NB4 (cell line): ENCODE results near the gene FRY.

ENCODE experiments used
- DNase-seq: peaks from one replicate; pipeline ENCODE4 v3.0.0; 2010; ENCODE audit warnings: low read depth
- H3K4me3 ChIP-seq: one replicate; pipeline ENCODE4 v1.5.1; 2011; ENCODE audit warnings: mild to moderate bottlenecking, low read depth, low read length, moderate library complexity
- CTCF ChIP-seq: IDR thresholded peaks from one replicate; pipeline ENCODE4 v1.5.1; 2012; ENCODE audit warnings: low read depth, low read length
- MAX ChIP-seq: IDR thresholded peaks from 2 replicates; pipeline ENCODE4 v1.6.1; 2011; ENCODE audit warnings: low read depth, low read length
- MYC ChIP-seq: IDR thresholded peaks from 2 replicates; pipeline ENCODE4 v1.6.1; 2011; ENCODE audit warnings: low read depth, low read length
- POLR2A ChIP-seq: IDR thresholded peaks from 2 replicates; pipeline ENCODE4 v1.6.1; 2011; ENCODE audit warnings: mild to moderate bottlenecking; ENCODE audit not compliant: insufficient read length; ENCODE audit errors: extremely low read depth

Gene FRY

GRCh38 chr13:32229443-32229842 lies 197.9 kb downstream of the FRY start:
- no peak for DNase-seq
- H3K4me3 ChIP-seq: no peak overlapping the region
- TF ChIP-seq POLR2A (no peak), MAX (no peak), MYC (no peak), CTCF (no peak)

- TF ChIP-seq POLR2A (no peak), CTCF (no peak), MAX (no peak), MYC (no peak)
- no peak overlapping the region for H3K4me3 ChIP-seq
- no peak for DNase-seq
Measured at GRCh38 chr13:32232263-32232662, 200.7 kb downstream of the FRY start.

GRCh38 chr13:32233062-32233461 lies 201.5 kb downstream of the FRY start:
- no peak for DNase-seq
- no peak overlapping the region for H3K4me3 ChIP-seq
- TF ChIP-seq POLR2A: no peak
- TF ChIP-seq MYC: no peak
- TF ChIP-seq CTCF: no peak
- no peak for TF ChIP-seq MAX

GRCh38 chr13:32234914-32235313 lies 203.3 kb downstream of the FRY start:
- no peak overlapping the region for H3K4me3 ChIP-seq
- no peak for DNase-seq
- TF ChIP-seq POLR2A: no peak
- no peak for TF ChIP-seq MAX
- no peak for TF ChIP-seq MYC
- TF ChIP-seq CTCF: no peak

- DNase-seq: no peak
- TF ChIP-seq CTCF: no peak
- TF ChIP-seq MAX: no peak
- no peak for TF ChIP-seq POLR2A
- no peak for TF ChIP-seq MYC
- no peak overlapping the region for H3K4me3 ChIP-seq
Measured at GRCh38 chr13:32237681-32238080, 206.1 kb downstream of the FRY start.

- H3K4me3 ChIP-seq: no peak overlapping the region
- no peak for DNase-seq
- TF ChIP-seq MYC (no peak), POLR2A (no peak), MAX (no peak), CTCF (no peak)
Measured at GRCh38 chr13:32243695-32244094, 212.1 kb downstream of the FRY start.
